Measurements from ENCODE around the gene KIAA1217. TPM values are rescaled to one million over a fixed set of nuclear protein-coding genes. Genes with fewer than 3 reads are reported as not detected.

Gene KIAA1217, protein sequence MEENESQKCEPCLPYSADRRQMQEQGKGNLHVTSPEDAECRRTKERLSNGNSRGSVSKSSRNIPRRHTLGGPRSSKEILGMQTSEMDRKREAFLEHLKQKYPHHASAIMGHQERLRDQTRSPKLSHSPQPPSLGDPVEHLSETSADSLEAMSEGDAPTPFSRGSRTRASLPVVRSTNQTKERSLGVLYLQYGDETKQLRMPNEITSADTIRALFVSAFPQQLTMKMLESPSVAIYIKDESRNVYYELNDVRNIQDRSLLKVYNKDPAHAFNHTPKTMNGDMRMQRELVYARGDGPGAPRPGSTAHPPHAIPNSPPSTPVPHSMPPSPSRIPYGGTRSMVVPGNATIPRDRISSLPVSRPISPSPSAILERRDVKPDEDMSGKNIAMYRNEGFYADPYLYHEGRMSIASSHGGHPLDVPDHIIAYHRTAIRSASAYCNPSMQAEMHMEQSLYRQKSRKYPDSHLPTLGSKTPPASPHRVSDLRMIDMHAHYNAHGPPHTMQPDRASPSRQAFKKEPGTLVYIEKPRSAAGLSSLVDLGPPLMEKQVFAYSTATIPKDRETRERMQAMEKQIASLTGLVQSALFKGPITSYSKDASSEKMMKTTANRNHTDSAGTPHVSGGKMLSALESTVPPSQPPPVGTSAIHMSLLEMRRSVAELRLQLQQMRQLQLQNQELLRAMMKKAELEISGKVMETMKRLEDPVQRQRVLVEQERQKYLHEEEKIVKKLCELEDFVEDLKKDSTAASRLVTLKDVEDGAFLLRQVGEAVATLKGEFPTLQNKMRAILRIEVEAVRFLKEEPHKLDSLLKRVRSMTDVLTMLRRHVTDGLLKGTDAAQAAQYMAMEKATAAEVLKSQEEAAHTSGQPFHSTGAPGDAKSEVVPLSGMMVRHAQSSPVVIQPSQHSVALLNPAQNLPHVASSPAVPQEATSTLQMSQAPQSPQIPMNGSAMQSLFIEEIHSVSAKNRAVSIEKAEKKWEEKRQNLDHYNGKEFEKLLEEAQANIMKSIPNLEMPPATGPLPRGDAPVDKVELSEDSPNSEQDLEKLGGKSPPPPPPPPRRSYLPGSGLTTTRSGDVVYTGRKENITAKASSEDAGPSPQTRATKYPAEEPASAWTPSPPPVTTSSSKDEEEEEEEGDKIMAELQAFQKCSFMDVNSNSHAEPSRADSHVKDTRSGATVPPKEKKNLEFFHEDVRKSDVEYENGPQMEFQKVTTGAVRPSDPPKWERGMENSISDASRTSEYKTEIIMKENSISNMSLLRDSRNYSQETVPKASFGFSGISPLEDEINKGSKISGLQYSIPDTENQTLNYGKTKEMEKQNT (N-terminal part only)
- under 1 TPM; 0.12 to 0.70 TPM for total RNA-seq

DNA sequence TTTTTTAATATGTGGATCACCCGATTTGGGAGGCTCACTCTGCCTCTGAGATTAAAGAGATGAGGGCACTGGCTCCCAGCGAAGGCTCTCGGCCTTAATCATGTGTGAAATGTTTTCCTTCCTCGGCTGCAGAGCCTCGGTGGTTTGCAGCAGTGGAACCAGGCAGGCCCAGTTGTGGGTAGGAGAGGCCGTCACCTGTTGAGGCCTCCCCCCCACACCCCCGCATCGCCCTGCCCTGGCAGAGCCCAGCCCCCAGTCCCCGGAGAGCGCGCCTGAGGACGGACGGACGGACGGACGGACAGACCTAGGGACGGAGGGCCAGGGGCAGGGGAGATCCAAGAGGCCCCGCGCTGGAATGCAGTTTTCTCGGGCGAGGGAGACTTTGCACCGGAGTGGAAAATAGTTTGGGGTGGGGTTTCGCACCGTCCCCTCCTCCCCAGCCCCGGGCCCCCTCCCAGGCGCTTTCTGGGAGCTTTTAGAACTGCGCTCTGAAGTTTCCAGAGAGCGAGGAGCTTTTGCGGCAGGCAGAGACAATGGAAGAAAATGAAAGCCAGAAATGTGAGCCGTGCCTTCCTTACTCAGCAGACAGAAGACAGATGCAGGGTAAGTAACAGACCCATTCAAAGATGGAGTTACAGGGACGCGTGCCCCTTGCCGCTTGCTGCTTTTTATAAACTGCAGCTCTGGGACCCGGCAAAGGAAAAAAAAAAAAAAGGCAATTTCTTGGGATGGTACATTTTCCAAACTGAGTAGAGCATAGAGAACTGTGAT lies at the start of gene KIAA1217:
KIAA1217 (plus strand) TSS at position 478 of the 771 bp plus-strand sequence; CDS start at position 534, 56 bp downstream.
- no peak within 1 kb of the TSS for H3K27ac Mint-ChIP-seq
- CTCF ChIA-PET: interaction anchor here (1.0 kb wide), 1 partner anchor 513 kb away, joined by 3 read pairs; no protein-coding TSS in a partner anchor
- ATAC-seq: no peak

DNA sequence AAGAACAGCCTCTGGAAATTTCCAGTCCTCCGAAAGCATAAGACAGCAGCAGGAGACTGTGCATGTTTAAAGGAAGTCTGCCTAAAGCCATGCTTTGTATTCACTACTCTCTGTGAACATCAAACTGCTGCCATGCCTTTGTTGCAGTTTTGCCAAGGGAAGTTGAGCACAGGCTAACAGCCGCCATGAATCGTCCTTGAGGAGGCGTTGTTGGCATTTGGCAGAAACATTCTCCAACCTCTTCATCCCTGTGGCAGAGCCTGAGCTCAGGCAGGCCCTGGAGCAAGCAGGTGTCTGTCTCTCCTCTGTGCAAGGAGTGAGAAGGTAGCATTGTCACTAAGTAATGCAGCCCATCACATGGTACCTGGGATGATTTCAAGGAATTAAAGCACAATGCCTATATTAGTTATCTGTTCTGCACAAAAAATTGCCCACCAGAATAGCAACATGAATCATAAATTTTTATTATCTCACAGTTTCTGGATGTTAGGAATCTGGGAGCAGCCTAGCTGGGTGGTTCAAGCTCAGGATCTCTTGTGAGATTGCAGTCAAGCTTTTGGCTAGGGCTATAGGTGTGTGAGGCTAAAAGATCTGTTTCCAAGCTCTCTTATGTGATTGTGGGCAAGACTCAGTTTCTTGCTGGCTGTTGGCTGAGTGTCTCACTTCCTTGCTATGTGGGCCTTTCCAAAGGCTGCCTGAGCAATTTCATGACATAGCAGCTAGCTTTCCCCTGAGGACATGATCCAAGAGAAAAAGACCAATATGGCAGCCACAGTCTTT lies 46.5 kb upstream of the KIAA1217 start:
- Mint-ChIP-seq H3K27me3 (no peaks in the 10 kb centered on the region), H3K27ac (no peak overlapping the region), H3K4me3 (no peak overlapping the region), H3K36me3 (no peaks in the 10 kb centered on the region), H3K4me1 (no peaks in the 10 kb centered on the region), H3K9me3 (ENCODE audit: low read depth) (peaks cover 5% of the 10 kb centered on the region)
- DNase-seq: no peak
- CTCF ChIA-PET: no interaction called here
- ATAC-seq: no peak

More for the DNA sequence above, at the start of gene KIAA1217:
- peaks cover 9% of the 10 kb centered on the region for H3K4me1 Mint-ChIP-seq
- no peaks in the 10 kb centered on the region for H3K36me3 Mint-ChIP-seq
- H3K27me3 Mint-ChIP-seq: peaks cover 35% of the 10 kb centered on the region
- DNase-seq: no peak
- H3K9me3 Mint-ChIP-seq (ENCODE audit: low read depth): no peaks in the 10 kb centered on the region
- H3K4me3 Mint-ChIP-seq: peak within 1 kb of the TSS; percentile 33

DNA sequence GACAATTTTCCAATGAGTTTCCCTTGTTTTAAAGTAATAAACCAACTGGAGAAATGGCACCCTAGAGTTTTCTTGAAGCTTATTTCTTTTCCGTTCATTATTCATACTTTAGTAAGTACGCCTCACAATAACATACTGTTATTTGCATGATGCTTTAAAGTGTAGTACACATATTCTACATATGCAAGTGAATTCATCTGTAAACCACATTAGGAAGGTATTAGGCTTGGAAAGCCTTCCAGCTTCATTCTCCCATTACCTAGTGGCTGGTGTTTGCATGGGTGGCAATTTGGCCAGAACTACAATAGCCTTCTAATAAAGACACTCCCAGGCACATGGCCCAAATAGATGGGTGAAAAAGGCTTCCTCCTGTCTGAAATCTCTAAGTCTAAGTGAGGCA lies 45.5 kb upstream of the KIAA1217 start:
- Mint-ChIP-seq H3K27ac (no peak overlapping the region), H3K27me3 (no peaks in the 10 kb centered on the region), H3K4me1 (no peaks in the 10 kb centered on the region), H3K9me3 (ENCODE audit: low read depth) (peaks cover 2% of the 10 kb centered on the region), H3K4me3 (no peak overlapping the region), H3K36me3 (no peaks in the 10 kb centered on the region)
- DNase-seq (no peak), ATAC-seq (no peak)
- CTCF ChIA-PET: no interaction called here

DNA sequence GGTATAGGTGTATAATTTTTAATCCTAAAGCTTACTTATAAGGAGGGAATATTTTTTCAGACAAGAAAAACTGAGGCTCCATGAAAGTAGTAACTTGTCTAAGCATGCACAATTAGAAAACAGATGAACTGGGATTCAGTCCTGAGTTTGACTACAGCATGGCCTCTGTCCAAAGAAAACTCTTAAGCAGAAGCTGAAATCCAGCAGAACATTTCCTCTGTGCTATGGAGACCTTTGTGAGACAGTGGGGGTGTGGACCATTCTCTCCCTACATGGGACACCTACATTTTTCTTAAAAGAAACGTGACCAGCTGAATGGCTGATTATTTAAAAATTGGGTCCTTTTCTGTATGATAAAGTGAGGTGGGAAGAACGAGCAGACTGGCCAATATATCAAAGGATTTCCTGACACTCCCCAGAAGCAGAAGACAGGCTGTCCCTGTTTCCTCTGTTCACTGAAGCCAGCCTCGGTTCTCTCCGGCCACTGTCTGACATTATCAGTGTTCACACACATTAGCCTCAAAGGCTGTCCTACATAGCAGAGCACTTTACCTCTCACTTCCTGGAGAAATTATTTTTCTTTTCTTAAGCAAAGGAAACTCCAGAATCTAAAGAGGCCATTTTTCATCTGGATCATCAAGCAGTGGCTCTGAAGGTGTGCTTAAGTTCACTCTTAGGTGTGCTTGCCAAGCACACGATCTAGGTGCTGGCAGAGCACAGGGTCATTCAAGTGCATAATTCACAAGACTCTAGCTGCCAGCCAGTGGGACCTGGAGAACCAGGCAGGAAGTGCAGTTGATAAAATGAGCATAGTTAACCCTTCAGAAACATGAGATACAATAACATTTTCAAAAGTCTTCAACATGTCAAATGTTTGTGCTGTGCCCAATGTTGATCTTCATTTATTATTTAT lies 40.4 kb upstream of the KIAA1217 start:
- Mint-ChIP-seq H3K9me3 (ENCODE audit: low read depth) (no peaks in the 10 kb centered on the region), H3K4me3 (no peak overlapping the region), H3K27ac (no peak overlapping the region), H3K27me3 (no peaks in the 10 kb centered on the region), H3K4me1 (no peaks in the 10 kb centered on the region), H3K36me3 (no peaks in the 10 kb centered on the region)
- CTCF ChIA-PET: no interaction called here
- DNase-seq: no peak
- no peak for ATAC-seq

DNA sequence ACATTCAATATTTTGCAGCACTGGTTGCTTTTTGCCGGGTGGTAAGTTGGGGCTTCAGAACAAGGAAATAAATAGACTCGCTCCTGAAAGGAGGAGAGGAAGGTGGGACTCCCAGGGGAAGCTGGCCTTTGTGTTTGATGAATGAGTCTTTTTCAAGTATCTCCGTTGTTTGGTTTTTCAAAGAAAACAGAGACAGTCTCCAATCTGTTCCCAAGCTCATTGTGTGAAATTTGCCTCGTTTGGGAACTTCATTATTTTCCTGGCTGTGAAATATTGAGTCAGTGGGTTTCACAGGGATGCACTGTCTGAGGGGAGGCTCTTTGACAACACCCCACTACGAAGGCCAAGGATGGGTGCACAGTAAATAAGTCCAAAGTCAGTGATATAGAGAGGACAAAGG lies 38.7 kb upstream of the KIAA1217 start:
- Mint-ChIP-seq H3K36me3 (no peaks in the 10 kb centered on the region), H3K9me3 (ENCODE audit: low read depth) (peaks cover 2% of the 10 kb centered on the region), H3K27me3 (no peaks in the 10 kb centered on the region), H3K4me3 (no peak overlapping the region), H3K4me1 (no peaks in the 10 kb centered on the region), H3K27ac (no peak overlapping the region)
- ATAC-seq (no peak), DNase-seq (no peak)
- CTCF ChIA-PET: no interaction called here

DNA sequence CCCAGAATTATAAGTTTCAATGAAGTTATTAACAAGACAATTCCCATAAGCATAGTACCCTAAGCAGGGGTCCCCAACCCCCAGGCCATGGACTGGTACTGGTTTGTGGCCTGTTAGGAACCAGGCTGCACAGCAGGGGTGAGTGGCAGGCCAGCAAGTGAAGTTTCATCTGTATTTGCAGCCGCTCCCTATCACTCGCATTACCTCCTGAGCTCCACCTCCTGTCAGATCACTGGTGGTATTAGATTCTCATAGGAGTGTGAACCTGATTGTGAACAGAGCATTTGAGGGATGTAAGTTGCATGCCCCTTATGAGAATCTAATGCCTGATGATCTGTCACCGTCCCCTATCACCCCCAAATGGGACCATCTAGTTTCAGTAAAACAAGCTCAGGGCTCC lies 36.0 kb upstream of the KIAA1217 start:
- Mint-ChIP-seq H3K9me3 (ENCODE audit: low read depth) (peaks cover 7% of the 10 kb centered on the region), H3K27ac (no peak overlapping the region), H3K4me3 (no peak overlapping the region), H3K4me1 (no peaks in the 10 kb centered on the region), H3K27me3 (no peaks in the 10 kb centered on the region), H3K36me3 (no peaks in the 10 kb centered on the region)
- CTCF ChIA-PET: no interaction called here
- ATAC-seq: no peak
- DNase-seq: no peak

DNA sequence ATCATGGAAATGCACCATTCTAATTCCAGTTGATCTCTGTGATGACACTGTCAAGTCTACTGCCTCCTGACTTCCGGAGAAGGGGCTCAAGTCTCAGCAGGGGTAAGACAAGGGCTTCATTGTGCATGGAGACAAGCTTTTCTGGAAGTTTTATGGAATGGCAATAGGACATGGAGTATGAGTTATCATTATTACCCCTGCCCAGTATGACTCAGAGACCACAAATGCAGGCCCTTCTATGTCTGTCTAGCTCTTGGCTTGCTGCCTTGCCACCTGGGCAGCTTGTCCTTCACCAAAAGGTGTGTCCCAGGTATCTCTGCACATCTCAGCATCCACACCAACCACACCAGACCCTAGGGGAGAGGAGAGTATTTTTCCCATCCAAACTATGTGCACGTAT lies 34.9 kb upstream of the KIAA1217 start:
- DNase-seq (no peak), ATAC-seq (no peak)
- CTCF ChIA-PET: no interaction called here
- Mint-ChIP-seq H3K27me3 (no peaks in the 10 kb centered on the region), H3K9me3 (ENCODE audit: low read depth) (peaks cover 7% of the 10 kb centered on the region), H3K27ac (no peak overlapping the region), H3K4me3 (no peak overlapping the region), H3K4me1 (no peaks in the 10 kb centered on the region), H3K36me3 (no peaks in the 10 kb centered on the region)

DNA sequence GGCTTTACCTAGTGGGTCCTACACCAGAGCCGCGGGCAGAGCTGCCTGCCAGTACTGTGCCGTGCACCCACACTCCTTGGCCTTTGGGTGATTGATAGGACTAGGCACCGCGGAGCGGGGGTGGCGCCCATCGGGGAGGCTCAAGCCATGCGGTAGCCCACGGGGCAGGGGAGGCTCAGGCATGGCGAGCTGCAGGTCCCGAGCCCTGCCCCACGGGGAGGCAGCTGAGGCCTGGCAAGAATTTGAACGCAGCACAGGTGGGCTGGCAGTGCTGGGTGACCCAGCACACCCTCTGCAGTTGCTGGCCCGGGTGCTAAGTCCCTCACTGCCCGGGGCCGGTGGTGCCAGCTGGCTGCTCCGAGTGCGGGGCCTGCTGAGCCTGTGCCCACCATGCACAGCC lies 32.3 kb upstream of the KIAA1217 start:
- H3K27me3 Mint-ChIP-seq: no peaks in the 10 kb centered on the region
- no peaks in the 10 kb centered on the region for H3K4me1 Mint-ChIP-seq
- H3K9me3 Mint-ChIP-seq (ENCODE audit: low read depth): peaks cover 9% of the 10 kb centered on the region
- H3K36me3 Mint-ChIP-seq: no peaks in the 10 kb centered on the region
- no peak overlapping the region for H3K4me3 Mint-ChIP-seq
- CTCF ChIA-PET: no interaction called here
- ATAC-seq (no peak), DNase-seq (no peak)
- no peak overlapping the region for H3K27ac Mint-ChIP-seq

DNA sequence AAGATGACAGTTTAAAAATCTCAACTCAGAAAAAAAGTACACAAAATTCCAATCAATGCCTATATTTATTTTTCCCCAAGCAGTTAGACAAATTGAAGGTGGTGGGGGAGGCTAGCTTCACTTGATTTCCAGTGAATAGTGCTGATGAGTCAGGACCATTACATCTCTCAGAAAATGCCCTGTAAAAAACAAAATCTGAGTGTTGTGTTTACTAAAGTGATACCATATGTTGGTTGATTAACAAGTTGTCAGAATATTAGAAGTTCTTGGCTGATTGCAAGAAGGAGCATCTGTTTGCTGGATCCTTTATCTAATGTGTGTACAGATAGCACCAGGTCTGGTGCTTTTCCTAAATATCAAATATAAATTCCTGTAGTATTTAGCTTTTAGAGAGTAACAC lies 31.3 kb upstream of the KIAA1217 start:
- no peaks in the 10 kb centered on the region for H3K27me3 Mint-ChIP-seq
- no peaks in the 10 kb centered on the region for H3K36me3 Mint-ChIP-seq
- CTCF ChIA-PET: no interaction called here
- no peaks in the 10 kb centered on the region for H3K4me1 Mint-ChIP-seq
- no peak overlapping the region for H3K4me3 Mint-ChIP-seq
- peaks cover 9% of the 10 kb centered on the region for H3K9me3 Mint-ChIP-seq (ENCODE audit: low read depth)
- ATAC-seq (no peak), DNase-seq (no peak)
- no peak overlapping the region for H3K27ac Mint-ChIP-seq

DNA sequence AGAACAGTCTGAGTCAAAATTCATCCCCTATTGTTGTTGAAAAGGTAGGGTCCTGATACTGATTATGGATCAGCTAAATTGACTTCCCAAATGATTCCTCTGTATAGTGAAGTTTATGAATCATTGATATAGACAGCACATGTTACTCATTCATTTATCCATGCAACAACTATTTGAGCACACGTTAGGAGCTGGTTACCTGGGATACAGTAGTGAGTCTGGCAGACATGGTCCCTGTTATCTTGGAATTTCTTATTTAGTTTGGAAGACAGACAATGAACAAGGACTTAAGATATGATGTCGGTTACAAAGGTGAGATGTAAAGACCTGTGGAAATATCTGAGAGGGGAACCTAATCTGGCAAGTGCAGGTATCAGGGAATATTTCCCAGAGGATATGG lies 28.0 kb upstream of the KIAA1217 start:
- H3K36me3 Mint-ChIP-seq: no peaks in the 10 kb centered on the region
- H3K4me3 Mint-ChIP-seq: no peak overlapping the region
- H3K9me3 Mint-ChIP-seq (ENCODE audit: low read depth): peaks cover 2% of the 10 kb centered on the region
- no peak for DNase-seq
- ATAC-seq: no peak
- CTCF ChIA-PET: no interaction called here
- no peaks in the 10 kb centered on the region for H3K27me3 Mint-ChIP-seq
- no peaks in the 10 kb centered on the region for H3K4me1 Mint-ChIP-seq
- no peak overlapping the region for H3K27ac Mint-ChIP-seq

DNA sequence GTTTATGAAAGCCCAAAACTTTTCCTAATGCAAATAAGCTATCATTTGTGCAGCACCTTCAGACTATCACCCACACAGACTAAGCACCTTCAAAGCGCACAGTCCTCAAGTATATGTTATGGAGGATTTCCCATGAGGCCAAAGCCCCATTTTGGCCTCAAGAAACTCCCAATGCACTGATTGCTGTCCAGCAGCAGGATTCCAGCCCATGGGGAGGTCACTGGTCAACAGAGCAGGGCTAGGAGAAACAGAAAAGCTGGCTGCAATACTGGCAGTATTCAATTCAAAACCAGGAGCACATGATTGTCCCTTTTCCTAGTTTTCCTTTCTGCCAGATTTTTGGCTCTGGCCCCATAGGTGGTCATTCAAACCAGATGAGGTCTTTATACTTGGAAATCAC lies 24.5 kb upstream of the KIAA1217 start:
- H3K27ac Mint-ChIP-seq: no peak overlapping the region
- no peak for ATAC-seq
- H3K4me1 Mint-ChIP-seq: no peaks in the 10 kb centered on the region
- CTCF ChIA-PET: no interaction called here
- peaks cover 2% of the 10 kb centered on the region for H3K9me3 Mint-ChIP-seq (ENCODE audit: low read depth)
- no peak overlapping the region for H3K4me3 Mint-ChIP-seq
- DNase-seq: no peak
- H3K27me3 Mint-ChIP-seq: no peaks in the 10 kb centered on the region
- H3K36me3 Mint-ChIP-seq: no peaks in the 10 kb centered on the region

Measured in activated CD8-positive, alpha-beta memory T cell treated with anti-CD3 and anti-CD28 coated beads, Interleukin-2, amount 10 ng/mL, durations not matched to agents 7 days and 5 days (primary cell).